GM19351 (cell line): ENCODE data around the gene ANKRD65.
"Not testable (repeated sequence)": the region's sequence is repeated elsewhere in the genome, so short reads cannot be mapped to it uniquely, and the experiment has no call there.

Experiments
- ATAC-seq: cut with Tn5 transposase; IDR thresholded peaks from one replicate; pipeline ENCODE4 v1.9.1; 2021; ENCODE audit warnings: mild to moderate bottlenecking, moderate library complexity; ENCODE audit not compliant: unreplicated experiment

Gene ANKRD65

DNA sequence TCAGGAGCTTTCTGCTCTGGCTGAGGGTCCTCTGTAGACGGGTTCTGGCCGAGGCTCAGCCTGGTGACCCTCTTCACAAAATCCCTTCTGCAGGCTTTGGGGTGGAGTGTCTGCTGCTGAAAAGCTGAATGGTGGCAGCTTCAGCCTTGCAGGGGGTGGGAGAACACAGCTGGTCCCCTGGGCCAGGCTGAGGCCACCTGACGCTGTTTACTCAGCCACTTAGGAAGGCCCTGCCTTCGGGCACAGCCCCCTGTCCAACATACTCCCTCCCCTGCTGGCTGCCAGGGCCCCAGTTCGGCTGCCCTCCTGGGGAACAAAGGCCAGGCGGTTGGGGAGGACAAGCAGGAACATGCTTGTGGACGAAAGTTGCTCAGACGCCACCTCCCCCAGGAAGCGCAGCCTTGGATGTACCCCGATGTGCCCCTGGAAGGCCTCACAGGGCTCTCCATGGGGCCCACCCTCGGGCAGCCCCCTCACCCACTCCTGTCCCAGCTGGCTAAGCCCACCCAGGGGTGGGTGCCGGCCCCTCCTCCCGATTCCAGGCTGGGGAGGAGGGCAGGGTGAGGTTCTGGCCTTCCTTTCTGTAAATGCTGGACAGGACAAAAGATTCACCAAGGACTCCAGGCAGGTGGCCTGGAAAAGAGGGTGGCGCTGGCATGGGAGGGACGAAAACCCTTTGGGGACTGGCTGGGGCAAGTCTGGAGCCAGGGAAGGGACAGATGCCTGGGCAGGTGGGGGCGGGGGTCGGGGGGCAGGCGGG lies at the start of gene ANKRD65:
Gene ANKRD65 (minus strand): TSS at position 130 of the 760 bp plus-strand sequence. CDS start 271 bp downstream, outside the sequence.
- no peak for ATAC-seq

DNA sequence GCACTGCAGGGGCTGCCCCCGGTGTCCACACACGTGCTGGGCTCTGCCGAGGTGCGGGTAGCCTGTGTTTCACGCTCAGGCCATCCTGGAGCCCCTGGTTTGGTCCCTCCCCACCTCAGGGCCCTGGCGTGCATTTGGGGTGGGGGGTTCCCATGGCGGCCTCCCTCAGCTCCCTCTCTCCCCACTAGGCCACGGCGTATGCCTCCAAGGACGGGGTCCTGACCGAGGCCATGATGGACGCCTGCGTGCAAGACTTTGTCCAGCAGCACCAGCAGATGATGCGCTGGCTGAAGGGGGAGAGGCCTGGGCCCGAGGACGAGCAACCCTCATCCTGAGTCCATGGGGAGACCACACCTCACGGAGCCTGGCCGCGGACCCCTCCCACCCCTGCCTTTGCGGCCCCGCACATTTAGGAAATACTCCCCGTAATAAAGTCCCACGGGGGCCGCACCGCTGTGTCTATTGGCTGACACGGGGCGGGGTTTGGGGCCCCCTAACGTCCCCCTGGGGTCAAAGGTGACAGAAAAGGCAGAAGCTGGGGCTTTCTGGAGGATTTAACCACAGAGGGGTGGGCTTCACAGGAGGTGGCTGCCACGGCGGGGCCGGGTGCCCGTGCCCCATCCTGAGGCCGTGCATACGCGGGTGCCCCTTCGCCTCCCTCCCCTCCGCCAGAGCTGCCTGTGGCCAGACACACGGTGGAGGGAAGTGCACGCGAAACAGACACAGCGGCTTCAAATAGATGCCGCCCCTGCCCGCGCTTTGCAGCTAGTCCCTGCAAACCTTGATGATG lies 47.3 kb upstream of the ANKRD65 start:
- not testable (repeated sequence) for ATAC-seq

DNA sequence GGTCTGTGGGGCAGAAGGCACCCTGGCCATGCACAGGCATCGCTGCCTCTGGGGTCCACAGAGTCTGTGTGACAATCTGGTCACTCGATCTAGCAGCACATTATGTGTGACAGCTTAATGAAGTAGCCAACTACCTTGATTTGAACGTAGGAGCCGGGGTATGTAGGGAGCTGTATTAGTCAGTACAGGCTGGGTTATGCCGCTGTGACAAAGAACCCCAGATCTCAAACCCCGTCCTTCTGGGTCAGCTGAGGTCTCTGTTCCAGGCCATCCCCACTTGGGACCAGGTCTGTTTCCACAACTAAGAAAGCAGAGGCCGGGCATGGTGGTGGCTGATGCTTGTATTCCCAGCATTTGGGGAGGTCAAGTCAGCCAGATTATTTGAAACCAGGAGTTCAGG lies 42.2 kb upstream of the ANKRD65 start:
- no peak for ATAC-seq

DNA sequence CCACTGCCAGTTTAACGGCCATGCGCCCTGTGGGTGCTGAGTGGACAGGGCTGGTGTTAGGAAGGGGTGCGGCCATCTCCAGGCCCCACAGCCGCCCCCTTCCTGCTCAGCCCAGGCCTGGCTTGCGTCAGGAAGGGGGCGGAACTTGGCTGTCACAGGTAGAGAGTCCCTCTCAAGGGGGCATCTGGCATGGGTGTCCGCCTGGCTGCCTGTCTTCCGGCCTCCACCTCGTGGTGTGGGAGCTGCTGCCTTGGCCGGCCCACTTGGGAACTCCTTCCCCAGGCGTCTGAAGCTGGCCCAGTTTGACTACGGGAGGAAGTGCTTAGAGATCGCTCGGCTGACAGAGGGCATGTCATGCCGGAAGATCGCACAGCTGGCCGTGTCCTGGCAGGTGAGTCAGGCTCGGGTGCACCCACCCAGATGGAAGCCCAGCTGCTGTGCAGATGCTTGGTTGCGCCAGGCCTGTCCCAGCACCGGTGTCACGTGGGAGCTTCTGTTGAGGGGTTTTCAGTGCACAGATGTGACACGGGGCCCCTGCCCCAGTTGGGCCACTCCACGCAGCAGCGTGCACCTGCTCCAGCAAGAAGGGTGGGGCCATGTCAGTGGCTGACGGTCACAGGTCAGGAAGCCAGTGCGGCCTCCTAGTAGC lies 41.4 kb upstream of the ANKRD65 start:
- ATAC-seq, result no peak

DNA sequence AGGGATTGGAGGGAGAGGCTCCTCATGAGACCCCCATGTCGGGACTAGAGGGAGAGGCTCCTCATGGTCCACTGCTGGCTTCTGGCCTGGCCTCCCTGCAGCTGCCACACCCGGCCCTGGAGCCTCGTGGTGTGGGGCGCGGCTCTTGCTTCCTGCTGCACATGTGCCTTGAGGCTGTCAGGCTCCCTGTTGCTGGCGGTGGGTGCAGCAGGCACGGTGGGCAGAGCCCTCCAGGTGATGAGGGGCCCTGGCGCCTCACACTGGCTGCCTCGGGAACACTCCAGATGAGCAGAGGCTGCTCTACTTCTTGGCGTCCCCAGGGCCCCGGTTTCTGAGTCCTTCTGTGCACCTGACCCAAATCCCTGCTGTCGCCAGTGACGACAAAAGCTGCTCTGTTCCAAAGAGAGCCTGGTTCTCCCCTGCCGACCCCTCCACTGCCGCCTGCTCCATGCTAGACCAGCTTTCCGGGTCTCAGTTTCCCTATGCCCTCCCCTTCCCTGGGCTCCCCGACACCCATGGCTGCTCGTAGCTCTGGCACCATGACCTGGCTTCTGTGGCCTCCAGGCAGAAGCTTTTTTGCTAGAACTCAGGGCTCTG lies 40.7 kb upstream of the ANKRD65 start:
- ATAC-seq, result no peak

DNA sequence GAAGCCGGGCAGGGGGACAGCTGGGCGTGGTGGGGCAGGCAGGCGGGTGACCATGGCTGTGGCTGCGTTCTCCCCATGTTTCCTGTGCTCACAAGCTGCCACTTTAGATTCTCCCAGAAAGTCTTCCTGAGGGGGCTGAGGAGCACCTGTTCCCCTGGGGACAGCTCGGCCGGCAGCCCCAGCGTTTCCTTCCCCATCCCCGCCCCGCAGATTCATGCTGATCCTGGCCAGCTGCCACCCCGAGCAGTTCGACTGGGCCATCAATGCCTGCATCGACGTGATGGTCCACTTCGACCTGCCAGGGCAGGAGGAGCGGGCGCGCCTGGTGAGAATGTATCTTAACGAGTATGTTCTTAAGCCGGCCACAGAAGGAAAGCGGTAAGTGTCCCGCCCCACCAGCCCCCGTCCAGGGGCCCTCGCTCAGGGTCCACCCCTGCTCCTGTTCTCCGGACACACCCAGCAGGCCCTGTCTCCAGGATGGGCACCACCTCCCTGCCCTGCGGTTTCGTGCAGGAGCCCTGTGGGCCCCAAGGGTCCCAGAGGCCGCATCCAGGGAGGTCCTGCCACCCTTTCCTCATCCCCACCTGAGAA lies 39.6 kb upstream of the ANKRD65 start:
- no peak for ATAC-seq

DNA sequence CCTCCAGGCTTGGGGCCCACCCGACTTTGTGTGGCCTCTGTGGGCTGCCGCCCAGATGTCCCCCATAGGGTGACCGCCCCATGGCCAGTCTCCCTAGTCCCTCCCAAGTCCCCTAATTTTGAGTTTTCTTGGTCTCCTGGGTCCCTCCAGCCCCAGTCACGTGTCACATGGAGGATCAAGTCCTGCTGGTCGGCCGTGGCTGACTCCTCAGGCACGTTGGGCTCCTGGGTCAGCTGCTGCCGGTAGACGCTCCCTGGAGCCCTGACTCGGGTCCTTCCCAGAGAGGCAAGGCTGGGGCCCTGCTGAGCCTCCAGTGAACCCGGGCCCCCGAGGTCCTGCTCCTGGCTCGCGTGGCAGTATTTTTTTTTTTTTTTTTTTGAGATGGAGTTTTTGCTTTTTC lies 38.6 kb upstream of the ANKRD65 start:
- ATAC-seq, result not testable (repeated sequence)

DNA sequence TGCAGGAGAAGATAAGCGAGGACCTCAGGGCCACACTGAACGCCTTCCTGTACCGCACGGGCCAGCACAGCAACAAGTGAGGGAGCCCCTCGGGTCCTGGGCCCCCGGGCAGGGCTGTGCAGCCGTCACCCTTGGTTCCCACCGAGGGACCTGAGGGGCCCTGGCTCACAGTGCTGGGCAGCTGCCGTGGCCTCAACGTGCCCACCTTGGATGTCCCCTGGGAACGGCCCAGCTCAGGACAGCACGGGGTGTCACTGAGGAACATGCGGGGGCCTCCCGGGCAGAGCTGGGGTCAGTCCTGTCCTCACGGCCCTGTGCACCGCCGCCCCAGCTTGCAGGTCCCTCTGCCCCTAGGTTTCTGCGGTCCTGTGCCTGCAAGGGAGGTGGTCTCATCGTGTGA lies 38.1 kb upstream of the ANKRD65 start:
- ATAC-seq, result not testable (repeated sequence)

DNA sequence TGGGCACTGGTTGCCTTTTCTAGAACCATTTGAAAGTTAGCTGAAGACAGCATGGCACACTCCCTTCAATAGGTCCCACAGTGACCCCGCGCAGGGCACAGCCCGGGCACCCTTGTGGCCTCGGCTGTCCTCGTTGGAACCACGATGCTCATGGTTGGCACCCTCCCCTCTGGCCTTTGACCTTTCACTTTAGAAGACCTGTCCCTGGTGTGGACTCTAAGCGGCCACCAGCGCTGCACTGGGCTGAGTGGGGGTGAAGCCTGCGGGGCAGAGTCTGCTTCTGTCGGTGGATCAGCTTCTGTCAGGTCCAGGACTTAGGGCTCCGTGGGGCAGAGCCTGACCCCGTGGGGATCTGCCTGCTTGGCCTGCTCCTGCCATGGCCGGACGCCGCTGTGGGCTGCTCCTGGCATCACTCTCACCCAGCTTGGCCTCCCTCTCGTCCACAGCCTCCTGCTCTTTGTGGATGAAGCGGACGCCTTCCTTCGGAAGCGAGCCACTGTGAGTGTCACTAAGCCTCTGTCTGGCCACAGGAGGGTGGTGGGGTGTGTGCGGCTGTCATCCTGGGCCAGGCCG lies 35.7 kb upstream of the ANKRD65 start:
- ATAC-seq, result not testable (repeated sequence)

DNA sequence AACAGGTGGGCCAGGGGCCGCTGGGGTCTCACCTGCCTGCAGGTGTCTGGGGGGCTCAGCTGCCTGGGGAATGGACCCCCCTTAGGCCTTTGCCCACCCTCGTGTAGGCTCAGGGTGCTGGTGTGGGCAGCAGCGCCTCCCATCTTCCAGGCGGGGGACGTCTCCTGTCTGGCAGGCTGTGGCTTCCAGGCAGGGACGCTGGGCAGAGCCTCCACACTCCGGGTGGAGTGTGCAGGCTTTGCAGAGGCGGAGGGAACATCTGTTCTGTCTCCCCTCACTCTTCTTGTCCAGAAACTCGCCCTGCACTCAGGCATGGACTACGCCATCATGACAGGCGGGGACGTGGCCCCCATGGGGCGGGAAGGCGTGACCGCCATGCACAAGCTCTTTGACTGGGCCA lies 34.9 kb upstream of the ANKRD65 start:
- ATAC-seq, result not testable (repeated sequence)

DNA sequence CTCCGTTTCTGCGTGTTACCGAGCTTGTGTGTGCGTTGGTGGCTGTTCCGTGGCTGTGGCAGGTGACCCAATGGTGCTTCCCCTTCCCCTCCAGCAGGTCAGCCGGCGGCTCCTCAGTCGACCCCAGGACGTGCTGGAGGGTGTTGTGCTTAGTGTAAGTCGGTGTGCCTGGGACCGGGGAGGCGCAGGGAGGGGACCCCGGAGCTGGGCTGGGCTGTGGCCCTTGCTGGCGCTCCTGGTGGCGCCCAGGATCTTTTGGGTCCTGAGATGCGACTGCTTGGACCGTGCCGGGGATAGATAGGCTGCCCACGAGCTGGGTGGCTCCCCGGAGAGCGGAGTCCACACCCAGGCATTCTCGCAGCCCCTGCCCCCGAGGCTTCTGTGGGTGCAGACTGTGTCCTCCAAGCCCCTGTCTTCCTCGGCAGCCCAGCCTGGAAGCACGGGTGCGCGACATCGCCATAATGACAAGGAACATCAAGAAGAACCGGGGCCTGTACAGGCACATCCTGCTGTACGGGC lies 34.3 kb upstream of the ANKRD65 start:
- ATAC-seq, result no peak

DNA sequence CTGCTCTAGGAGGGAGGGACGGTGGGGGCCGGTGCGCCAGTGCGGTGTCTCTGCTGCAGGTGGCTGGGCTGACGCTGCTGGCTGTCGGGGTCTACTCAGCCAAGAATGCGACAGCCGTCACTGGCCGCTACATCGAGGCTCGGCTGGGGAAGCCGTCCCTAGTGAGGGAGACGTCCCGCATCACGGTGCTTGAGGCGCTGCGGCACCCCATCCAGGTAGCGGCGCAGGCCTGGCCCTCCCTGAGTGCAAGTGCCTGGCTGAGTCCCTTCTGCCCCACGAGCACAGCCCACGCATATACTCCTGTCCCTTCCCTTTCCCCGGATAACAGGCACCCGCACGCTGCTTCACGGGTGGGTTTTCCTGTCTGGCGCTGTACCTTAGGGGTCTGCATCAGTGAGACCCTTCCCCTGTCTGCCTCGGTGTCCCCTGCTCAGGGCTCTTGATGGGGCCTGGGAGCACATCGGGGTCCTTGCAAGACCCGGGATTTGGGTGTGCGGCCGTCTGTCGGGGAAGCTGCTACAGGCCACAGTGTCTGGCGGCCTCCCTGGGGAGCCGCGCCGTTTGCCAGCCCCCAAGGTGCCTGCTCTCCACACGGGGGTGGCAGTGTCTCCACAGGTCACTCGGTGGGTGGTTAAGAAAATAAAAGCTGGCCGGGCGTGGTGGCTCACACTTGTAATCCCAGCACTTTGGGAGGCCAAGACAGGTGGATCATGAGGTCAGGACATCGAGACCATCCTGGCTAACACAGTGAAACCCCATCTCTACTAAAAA lies 33.4 kb upstream of the ANKRD65 start:
- not testable (repeated sequence) for ATAC-seq

DNA sequence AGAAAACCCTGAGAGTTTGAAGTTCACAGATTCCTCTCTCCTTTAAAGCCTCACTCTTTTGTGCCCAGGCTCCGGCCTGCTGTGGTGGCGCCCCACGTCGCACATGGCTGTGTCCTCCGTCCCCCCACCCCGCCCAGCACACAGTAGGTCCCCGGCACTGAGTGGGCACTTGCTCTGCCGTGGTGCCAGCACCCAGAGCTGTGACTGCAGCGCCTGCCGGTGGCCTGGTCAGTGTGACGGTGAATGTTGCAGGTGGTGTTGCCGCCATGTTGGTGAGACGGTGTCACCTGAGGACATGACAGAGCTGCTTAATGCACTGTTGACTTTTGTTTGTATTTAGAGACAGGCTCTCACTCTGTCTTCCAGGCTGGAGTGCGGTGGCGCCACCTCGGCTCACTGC lies 31.8 kb upstream of the ANKRD65 start:
- ATAC-seq, result no peak

DNA sequence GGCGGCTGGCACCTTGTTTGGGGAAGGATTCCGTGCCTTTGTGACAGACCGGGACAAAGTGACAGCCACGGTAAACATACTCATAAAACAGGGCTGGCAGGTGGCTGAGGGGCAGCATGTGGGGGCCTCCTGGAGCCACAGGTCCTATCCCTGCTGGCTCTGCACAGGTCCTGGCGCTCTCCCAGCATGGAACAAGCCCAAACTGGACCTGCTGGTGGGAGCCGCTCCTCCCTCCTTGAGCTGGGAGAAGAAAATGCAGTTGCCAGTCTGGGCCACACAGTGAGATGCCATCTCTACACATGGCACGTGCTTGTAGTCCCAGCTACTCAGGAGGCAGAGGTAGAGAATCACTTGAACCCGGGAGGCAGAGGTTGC lies 31.3 kb upstream of the ANKRD65 start:
- ATAC-seq, result not testable (repeated sequence)

DNA sequence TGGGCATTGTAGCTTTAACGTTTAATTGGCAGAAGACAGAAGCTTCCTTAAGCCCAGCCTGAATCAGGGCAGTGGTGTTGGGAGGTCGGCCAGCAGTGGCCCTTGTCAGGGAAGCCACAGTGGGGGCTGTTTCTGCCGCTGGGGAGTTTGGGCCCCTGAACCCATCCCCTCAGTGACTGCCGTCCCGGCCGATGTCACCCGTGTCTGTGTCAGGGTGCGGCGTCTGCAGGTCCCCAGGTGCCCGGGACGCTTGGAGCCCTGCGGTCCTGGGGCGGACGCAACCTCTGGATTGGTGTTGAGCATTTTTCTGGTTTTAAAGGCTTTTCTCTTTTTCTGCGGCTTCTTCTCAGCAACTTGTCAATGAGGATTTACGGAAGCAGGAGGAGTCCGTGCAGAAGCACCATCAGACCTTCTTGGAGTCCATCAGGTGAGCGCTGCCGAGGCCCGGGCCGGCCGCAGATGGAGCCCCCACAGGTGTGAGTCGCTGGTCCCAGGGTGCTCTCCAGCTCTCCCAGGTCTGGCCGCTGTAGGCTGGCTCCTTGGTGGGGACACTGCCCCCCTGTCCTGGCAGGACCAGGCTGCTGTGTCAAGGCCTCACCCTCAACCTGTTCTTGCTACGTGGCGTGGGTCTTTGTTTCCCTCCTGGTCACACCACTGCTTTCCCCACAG lies 30.8 kb upstream of the ANKRD65 start:
- ATAC-seq, result no peak

DNA sequence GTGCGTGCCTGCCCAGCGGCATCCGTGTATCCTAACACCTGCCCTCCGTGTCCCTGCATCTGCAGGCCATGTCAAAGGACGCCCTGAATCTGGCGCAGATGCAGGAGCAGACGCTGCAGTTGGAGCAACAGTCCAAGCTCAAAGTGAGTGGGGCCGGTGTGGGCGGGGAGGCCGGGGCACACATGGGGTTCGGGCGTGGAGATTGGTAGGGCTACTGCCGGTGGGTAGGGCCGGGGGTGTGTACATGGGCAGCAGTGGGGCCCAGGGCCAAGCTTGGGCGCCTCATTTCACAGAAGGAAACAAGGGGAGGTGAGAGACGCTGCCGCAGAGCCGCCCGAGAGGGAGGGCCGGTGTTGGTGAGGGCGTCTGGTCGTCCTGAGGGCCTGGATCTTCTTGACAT lies 29.5 kb upstream of the ANKRD65 start:
- not testable (repeated sequence) for ATAC-seq

DNA sequence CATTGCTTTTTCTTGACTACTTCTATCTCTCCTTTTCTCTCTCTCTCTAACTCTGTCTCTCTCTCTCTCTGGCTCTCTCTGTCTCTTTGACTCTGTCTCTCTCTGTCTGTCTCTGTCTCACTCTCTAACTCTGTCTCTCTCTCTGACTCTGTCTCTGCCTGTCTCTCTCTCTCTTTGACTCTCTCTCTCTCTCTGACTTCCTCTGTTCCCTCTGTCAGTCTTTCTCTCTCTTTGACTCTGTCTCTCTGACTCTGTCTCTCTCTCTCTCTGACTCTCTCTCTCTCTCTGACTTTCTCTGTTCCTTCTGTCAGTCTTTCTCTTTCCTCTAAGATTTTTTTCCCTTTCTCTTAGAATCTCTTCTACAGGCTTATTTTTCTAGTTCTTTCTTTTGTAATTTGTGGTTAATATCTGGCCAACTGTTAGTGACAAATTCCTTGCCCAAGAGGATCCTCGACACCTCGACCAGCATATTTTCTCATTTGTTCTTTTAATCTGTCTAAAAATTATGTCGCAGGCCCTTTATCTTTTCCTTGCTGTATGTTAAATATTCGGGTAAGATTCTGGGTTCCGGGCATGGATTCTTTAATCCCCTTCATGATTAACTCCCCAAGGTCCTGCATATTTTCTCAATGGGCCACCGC lies 28.1 kb upstream of the ANKRD65 start, which contains the start of gene ATAD3C:
Gene ATAD3C (plus strand): TSS at position 591 of the 641 bp plus-strand sequence. CDS start 995 bp downstream, outside the sequence.
- ATAC-seq, result no peak

DNA sequence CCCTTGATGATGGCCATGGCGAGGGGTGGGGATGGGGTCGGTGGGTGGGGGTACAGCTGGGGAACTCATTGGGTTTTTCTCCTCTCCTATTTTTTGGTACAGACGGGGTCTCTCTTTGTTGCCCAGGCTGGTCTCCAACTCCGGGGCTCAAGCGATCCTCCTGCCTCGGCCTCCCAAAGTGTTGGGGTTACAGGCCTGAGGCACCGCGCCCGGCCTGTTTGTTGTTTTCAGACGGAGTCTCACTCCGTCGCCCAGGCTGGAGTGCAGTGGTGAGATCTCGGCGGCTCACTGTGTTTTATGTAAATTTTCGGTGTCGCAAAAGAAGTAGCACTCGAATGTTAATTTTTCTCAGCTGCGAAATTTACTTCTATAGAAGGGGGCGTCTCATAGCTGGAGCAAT lies 25.6 kb upstream of the ANKRD65 start:
- not testable (repeated sequence) for ATAC-seq
